Measurements from ENCODE around the gene TLE2.
"Not testable (repeated sequence)": the region's sequence is repeated elsewhere in the genome, so short reads cannot be mapped to it uniquely, and the experiment has no call there.

The TLE2 gene

GRCh38 chr19:3055741-3056416, 26.8 kb upstream of the TLE2 start:
- no peak for DNase-seq (ENCODE audit: low read depth)

- no peak for DNase-seq (ENCODE audit: low read depth)
Measured at GRCh38 chr19:3054972-3055740, 26.1 kb upstream of the TLE2 start.

GRCh38 chr19:3054265-3054971, 25.3 kb upstream of the TLE2 start:
- no peak for DNase-seq (ENCODE audit: low read depth)

- no peak for DNase-seq (ENCODE audit: low read depth)
Measured at GRCh38 chr19:3053780-3054179, 24.7 kb upstream of the TLE2 start.

- DNase-seq (ENCODE audit: low read depth): no peak
Measured at GRCh38 chr19:3053218-3053621, 24.1 kb upstream of the TLE2 start.

- DNase-seq (ENCODE audit: low read depth): not testable (repeated sequence)
Measured at GRCh38 chr19:3050016-3050415, 20.9 kb upstream of the TLE2 start.

GRCh38 chr19:3049089-3049488, 20.0 kb upstream of the TLE2 start:
- DNase-seq (ENCODE audit: low read depth): no peak

- no peak for DNase-seq (ENCODE audit: low read depth)
Measured at GRCh38 chr19:3048190-3048533, 19.1 kb upstream of the TLE2 start.

GRCh38 chr19:3047496-3048189, 18.6 kb upstream of the TLE2 start:
- peak; percentile 46 for DNase-seq (ENCODE audit: low read depth)

GRCh38 chr19:3046698-3047495, 17.8 kb upstream of the TLE2 start:
- DNase-seq (ENCODE audit: low read depth): no peak

GRCh38 chr19:3045885-3046697, 17.0 kb upstream of the TLE2 start:
- no peak for DNase-seq (ENCODE audit: low read depth)

- no peak for DNase-seq (ENCODE audit: low read depth)
Measured at GRCh38 chr19:3045191-3045590, 16.1 kb upstream of the TLE2 start.

GRCh38 chr19:3042621-3043267, 13.7 kb upstream of the TLE2 start:
- DNase-seq (ENCODE audit: low read depth): no peak

- DNase-seq (ENCODE audit: low read depth): no peak
Measured at GRCh38 chr19:3041761-3042620, 12.9 kb upstream of the TLE2 start.

GRCh38 chr19:3041327-3041726, 12.2 kb upstream of the TLE2 start:
- DNase-seq (ENCODE audit: low read depth): no peak

GRCh38 chr19:3039641-3040077, 10.6 kb upstream of the TLE2 start:
- DNase-seq (ENCODE audit: low read depth): no peak

GRCh38 chr19:3039125-3039524, 10.0 kb upstream of the TLE2 start:
- no peak for DNase-seq (ENCODE audit: low read depth)

GRCh38 chr19:3038214-3038613, 9.1 kb upstream of the TLE2 start:
- DNase-seq (ENCODE audit: low read depth): no peak

- not testable (repeated sequence) for DNase-seq (ENCODE audit: low read depth)
Measured at GRCh38 chr19:3036977-3037544, 8.0 kb upstream of the TLE2 start.

Measured in activated T-helper 9 cell treated with anti-CD3 and anti-CD28 coated beads, Interleukin-2, amount 50 U/mL, for 16 hours (primary cell).